Right lobe of liver (tissue), 6 donors: Measurements from ENCODE around the gene SFXN3. TPM values are rescaled to one million over a fixed set of nuclear protein-coding genes. Genes with fewer than 3 reads are reported as not detected.

ENCODE experiments used
- ATAC-seq, 4 donors: fragments of 200-7000 bp; cut with Tn5 transposase; one replicate each; pipeline ENCODE4 v1.9.1; 2020; ENCODE audit warnings: mild to moderate bottlenecking in 4 of 4, moderate library complexity in 4 of 4
- DNase-seq, 3 donors: peaks; one replicate each; pipeline ENCODE4 v3.0.0-alpha.2; 2020
- H3K27ac ChIP-seq, 3 donors: fragments of 200-600 bp; one replicate each; pipeline ENCODE4 v1.8.0; 2022
- H3K27me3 ChIP-seq, 2 donors: fragments of 200-600 bp; one replicate each; pipeline ENCODE4 v1.8.0; 2022
- H3K36me3 ChIP-seq, 4 donors: fragments of 200-600 bp; sonication (generic) in 1 of 4; one replicate each; pipeline versions ENCODE4 v1.5.1 to v1.8.0; 2017 to 2022; ENCODE audit warnings: control low read depth in 1 of 4
- H3K4me1 ChIP-seq, 4 donors: fragments of 200-600 bp; sonication (generic) in 1 of 4; one replicate each; pipeline versions ENCODE4 v1.5.1 to v1.8.0; 2017 to 2022; ENCODE audit warnings: control low read depth in 1 of 4
- H3K4me3 ChIP-seq, 3 donors: fragments of 200-600 bp; one replicate each; pipeline ENCODE4 v1.8.0; 2022
- H3K9me3 ChIP-seq, 4 donors: fragments of 200-600 bp; sonication (generic) in 1 of 4; one replicate each; pipeline versions ENCODE4 v1.5.1 to v1.8.0; 2017 to 2022; ENCODE audit warnings: control low read depth in 1 of 4
- POLR2A ChIP-seq: fragments of 450-650 bp; IDR thresholded peaks from one replicate; pipeline ENCODE4 v1.6.1; 2017; ENCODE audit warnings: antibody characterized with exemption, mild to moderate bottlenecking
- WGBS: methylation state at CpG from one replicate; pipeline ENCODE4 v1.1.6; 2018; ENCODE audit warnings: low coverage, low lambda C conversion rate; ENCODE audit not compliant: insufficient coverage; ENCODE audit errors: missing lambda C conversion rate; 5-methylcytosine and 5-hydroxymethylcytosine counted together
- intact Hi-C, 2 donors: fragments of 100-400 bp; cut with DNase I; formaldehyde crosslinking; loops; one replicate each; pipeline versions ENCODE4 v1.11.2 to v1.14.1; 2022
- long read RNA-seq: library from polyadenylated mRNA; unstranded; transcript quantifications from one replicate; pipeline ENCODE4 v2.0.0, GENCODE V29; 2019
- total RNA-seq, 6 experiments: library from RNA; depleted of rRNA in 2 of 6; stranded (reverse); fragments of >200 nt in 2 of 6; fragmentation: NEBNext Ultra II Directional in 3 of 6; extraction: Animal tissue kit (Norgen Biotek cat#: 25700) in 3 of 6; gene quantifications; one replicate each; pipeline versions ENCODE4 v1.1.0 to v1.2.4, GENCODE V29; 2016 to 2023
- TF ChIP-seq, protein P1 (sequence below), 4 donors: fragments of 200-600 bp in 3 of 4; fragments of 450-650 bp in 1 of 4; IDR thresholded peaks; one replicate each; pipeline versions ENCODE4 v1.5.1 to v1.8.0; 2016 to 2022; ENCODE audit warnings: antibody characterized with exemption in 4 of 4, mild to moderate bottlenecking in 2 of 4
- donor health status: DM: no; HTN: yes; CAD: no.
- donor health status: DM: no; HTN: no; CAD: no.
- donor health status: DM: no; HTN: no; CAD: no.
- donor health status: DM: no; HTN: yes; CAD: no.
- donor health status: DM: no; HTN: yes; CAD: no.

Gene SFXN3, protein sequence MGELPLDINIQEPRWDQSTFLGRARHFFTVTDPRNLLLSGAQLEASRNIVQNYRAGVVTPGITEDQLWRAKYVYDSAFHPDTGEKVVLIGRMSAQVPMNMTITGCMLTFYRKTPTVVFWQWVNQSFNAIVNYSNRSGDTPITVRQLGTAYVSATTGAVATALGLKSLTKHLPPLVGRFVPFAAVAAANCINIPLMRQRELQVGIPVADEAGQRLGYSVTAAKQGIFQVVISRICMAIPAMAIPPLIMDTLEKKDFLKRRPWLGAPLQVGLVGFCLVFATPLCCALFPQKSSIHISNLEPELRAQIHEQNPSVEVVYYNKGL
- 10 to 100 TPM in 2 of 6 experiments, 1 to 10 TPM in 4; 4.0 to 17.0 (median 7.6) TPM for total RNA-seq
- long read RNA-seq = 0 reads

DNA sequence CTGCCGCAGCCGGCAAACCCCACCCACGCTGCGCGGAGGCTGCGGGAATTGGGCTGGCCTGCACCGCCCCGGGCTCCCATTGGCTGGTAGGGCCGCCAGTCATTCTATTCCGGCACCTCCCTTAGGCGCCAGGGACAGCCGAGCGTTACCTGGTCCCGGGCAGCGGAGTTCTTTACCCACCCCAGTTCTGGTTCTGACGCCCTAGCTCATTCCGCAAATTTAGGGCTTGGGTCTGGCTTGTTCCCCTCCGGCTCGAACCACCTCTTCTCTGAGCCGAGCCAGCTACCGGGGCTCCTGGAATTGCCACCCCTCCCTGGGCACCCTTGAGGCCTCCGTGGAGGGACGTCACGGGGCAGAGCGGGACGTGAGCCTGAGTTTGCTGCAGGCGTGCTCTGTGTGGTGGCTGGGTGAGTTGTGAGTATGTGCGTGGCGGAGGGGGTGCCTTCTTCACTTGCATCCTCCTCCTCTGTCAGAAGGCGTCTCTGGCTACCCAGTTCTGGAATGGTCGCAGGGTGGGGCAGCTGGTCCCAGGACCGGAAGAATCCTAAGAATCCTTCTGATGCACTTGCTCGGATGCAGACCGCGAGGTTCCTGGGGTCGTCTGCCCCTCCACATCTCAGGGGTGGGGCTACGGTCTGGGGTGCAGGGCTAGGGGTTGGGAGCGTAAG is at the start of gene SFXN3, which contains the start of gene PDZD7:
Gene SFXN3 (plus strand): TSS at position 107 of the 668 bp plus-strand sequence. CDS start 3,461 bp downstream, outside the sequence.
Gene PDZD7 (minus strand): TSS at position 2 of the 668 bp plus-strand sequence. CDS start 910 bp downstream, outside the sequence.
- peaks cover 0 to 12% (median 0%) of the 10 kb centered on the region in 4 donors for H3K4me1 ChIP-seq
- H3K9me3 ChIP-seq = no peaks in the 10 kb centered on the region
- ATAC-seq = peak; percentile 89 to 96 (median 95)
- intact Hi-C loops = no loop called here
- peak within 1 kb of the TSS; percentile 58 to 78 (median 66) for H3K4me3 ChIP-seq
- H3K27me3 ChIP-seq = no peaks in the 10 kb centered on the region
- peak; percentile 25 for TF ChIP-seq POLR2A
- TF ChIP-seq, protein P1, sequence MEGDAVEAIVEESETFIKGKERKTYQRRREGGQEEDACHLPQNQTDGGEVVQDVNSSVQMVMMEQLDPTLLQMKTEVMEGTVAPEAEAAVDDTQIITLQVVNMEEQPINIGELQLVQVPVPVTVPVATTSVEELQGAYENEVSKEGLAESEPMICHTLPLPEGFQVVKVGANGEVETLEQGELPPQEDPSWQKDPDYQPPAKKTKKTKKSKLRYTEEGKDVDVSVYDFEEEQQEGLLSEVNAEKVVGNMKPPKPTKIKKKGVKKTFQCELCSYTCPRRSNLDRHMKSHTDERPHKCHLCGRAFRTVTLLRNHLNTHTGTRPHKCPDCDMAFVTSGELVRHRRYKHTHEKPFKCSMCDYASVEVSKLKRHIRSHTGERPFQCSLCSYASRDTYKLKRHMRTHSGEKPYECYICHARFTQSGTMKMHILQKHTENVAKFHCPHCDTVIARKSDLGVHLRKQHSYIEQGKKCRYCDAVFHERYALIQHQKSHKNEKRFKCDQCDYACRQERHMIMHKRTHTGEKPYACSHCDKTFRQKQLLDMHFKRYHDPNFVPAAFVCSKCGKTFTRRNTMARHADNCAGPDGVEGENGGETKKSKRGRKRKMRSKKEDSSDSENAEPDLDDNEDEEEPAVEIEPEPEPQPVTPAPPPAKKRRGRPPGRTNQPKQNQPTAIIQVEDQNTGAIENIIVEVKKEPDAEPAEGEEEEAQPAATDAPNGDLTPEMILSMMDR (IDR thresholded peaks at IDR 0.05) = no peak
- H3K27ac ChIP-seq = peak within 1 kb of the TSS; percentile 81 to 90 (median 90)
- peak; percentile 98 to 99 (median 99) for DNase-seq
- 0% methylated on average over 12 of the region's 38 CpGs for WGBS
- no peaks in the 10 kb centered on the region for H3K36me3 ChIP-seq

GRCh38 chr10:100982916-100983830 is 47.9 kb upstream of the SFXN3 start:
- peaks cover 0 to 61% (median 15%) of the 10 kb centered on the region in 4 donors for H3K36me3 ChIP-seq
- intact Hi-C loops = no loop called here
- TF ChIP-seq, protein P1 (IDR thresholded peaks at IDR 0.05) = no peak
- TF ChIP-seq POLR2A = no peak
- peaks cover 0 to 25% (median 7%) of the 10 kb centered on the region in 4 donors for H3K4me1 ChIP-seq
- H3K27ac ChIP-seq = no peak overlapping the region
- ATAC-seq (no peak), DNase-seq (peak in 1 of 3 donors; percentile 48)
- no peak overlapping the region for H3K4me3 ChIP-seq
- H3K9me3 ChIP-seq = no peaks in the 10 kb centered on the region
- H3K27me3 ChIP-seq = no peaks in the 10 kb centered on the region
- WGBS = 70% methylated on average over 4 of the region's 24 CpGs

GRCh38 chr10:100983868-100984671 is 47.0 kb upstream of the SFXN3 start:
- TF ChIP-seq, protein P1 (IDR thresholded peaks at IDR 0.05) = no peak
- no peak for TF ChIP-seq POLR2A
- 85% methylated on average over 3 of the region's 13 CpGs for WGBS
- DNase-seq (peak in 1 of 3 donors; percentile 39), ATAC-seq (no peak)
- intact Hi-C loops = no loop called here
- Histone ChIP-seq H3K4me3 (no peak overlapping the region), H3K36me3 (peaks cover 0 to 52% (median 10%) of the 10 kb centered on the region in 4 donors), H3K9me3 (no peaks in the 10 kb centered on the region), H3K4me1 (peaks cover 0 to 29% (median 9%) of the 10 kb centered on the region in 4 donors), H3K27me3 (no peaks in the 10 kb centered on the region), H3K27ac (no peak overlapping the region)
